OCI-LY3 (cell line): Measurements from ENCODE around the gene FAM219A.

ENCODE experiments used
- EZH2phosphoT487 ChIP-seq: fragments of 200-600 bp; shearing (Covaris generic); IDR thresholded peaks from 2 replicates; pipeline ENCODE4 v1.6.1; 2018; ENCODE audit warnings: antibody characterized with exemption, mixed run types, low read depth
- TF ChIP-seq, protein P1 (sequence below): fragments of 200-600, 300-600 bp; sonication (generic); IDR thresholded peaks from 2 replicates; pipeline ENCODE4 v1.5.1; 2014; ENCODE audit warnings: antibody characterized with exemption, low read length, low read depth

DNA sequence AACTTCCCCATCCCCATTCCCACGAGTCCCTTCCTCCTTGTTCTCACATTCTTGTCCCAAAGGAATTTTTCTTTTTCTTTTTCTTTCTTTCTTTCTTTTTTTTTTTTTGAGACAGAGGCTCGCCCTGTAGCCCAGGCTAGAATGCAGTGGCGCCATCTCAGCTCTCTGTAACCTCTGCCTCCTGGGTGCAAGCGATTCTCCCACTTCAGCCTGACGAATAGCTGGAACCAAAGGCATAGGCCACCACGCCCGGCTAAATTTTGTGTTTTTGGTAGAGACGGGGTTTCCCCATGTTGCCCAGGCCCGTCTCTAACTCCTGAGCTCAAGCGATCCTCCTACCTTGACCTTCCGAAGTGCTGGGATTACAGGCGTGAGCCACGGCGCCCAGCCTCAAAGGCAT is 986 bp upstream of the FAM219A start:
- TF ChIP-seq, protein P1, sequence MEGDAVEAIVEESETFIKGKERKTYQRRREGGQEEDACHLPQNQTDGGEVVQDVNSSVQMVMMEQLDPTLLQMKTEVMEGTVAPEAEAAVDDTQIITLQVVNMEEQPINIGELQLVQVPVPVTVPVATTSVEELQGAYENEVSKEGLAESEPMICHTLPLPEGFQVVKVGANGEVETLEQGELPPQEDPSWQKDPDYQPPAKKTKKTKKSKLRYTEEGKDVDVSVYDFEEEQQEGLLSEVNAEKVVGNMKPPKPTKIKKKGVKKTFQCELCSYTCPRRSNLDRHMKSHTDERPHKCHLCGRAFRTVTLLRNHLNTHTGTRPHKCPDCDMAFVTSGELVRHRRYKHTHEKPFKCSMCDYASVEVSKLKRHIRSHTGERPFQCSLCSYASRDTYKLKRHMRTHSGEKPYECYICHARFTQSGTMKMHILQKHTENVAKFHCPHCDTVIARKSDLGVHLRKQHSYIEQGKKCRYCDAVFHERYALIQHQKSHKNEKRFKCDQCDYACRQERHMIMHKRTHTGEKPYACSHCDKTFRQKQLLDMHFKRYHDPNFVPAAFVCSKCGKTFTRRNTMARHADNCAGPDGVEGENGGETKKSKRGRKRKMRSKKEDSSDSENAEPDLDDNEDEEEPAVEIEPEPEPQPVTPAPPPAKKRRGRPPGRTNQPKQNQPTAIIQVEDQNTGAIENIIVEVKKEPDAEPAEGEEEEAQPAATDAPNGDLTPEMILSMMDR: no peak
- no peak for TF ChIP-seq EZH2phosphoT487
